Measurements from ENCODE around the gene DOCK8. TPM values are rescaled to one million over a fixed set of nuclear protein-coding genes. Genes with fewer than 3 reads are reported as not detected.

The DOCK8 gene
- total RNA-seq, 1 experiment from 2014 or later = 1.4 TPM

GRCh38 chr9:303502-303901 lies 88.8 kb downstream of the DOCK8 start:
- Histone ChIP-seq H3T11ph (ENCODE audit: low read length) (no peak overlapping the region), H4K20me1 (ENCODE audit: control insufficient read depth, insufficient read depth, insufficient read length) (no peaks in the 10 kb centered on the region), H3K27ac (ENCODE audit: insufficient read length, low read depth, low read length) (no peak overlapping the region), H3K14ac (ENCODE audit: insufficient read depth, low read length) (no peak overlapping the region), H3K56ac (ENCODE audit: insufficient read length, low read depth, low read length) (no peak overlapping the region), H2BK15ac (ENCODE audit: low read depth, low read length) (no peak overlapping the region), H4K91ac (ENCODE audit: insufficient read length, low read depth, low read length) (no peak overlapping the region), H3K4me2 (ENCODE audit: insufficient read depth, insufficient read length, low read length) (no peak overlapping the region), H2BK120ac (ENCODE audit: low read depth, low read length, poor library complexity, severe bottlenecking) (no peak overlapping the region), H3K79me1 (ENCODE audit: insufficient read depth, low read depth, low read length, poor library complexity, severe bottlenecking) (no peaks in the 10 kb centered on the region), H3K18ac (ENCODE audit: insufficient read length, low read depth, low read length) (no peak overlapping the region), H4K8ac (replicated peaks; ENCODE audit: insufficient read length, low read depth, low read length) (no peak overlapping the region), H3K9me3 (ENCODE audit: control insufficient read depth, low read depth, low read length) (no peaks in the 10 kb centered on the region), H3K23ac (ENCODE audit: insufficient read length, low read depth, low read length) (no peak overlapping the region), H2AK5ac (ENCODE audit: insufficient read length, low read length) (no peak overlapping the region), H3K4ac (ENCODE audit: low read depth, low read length) (no peak overlapping the region), H3K9ac (ENCODE audit: extremely low read depth, insufficient read length, low read length) (no peak overlapping the region), H3K27me3 (ENCODE audit: insufficient read depth, low read length) (no peaks in the 10 kb centered on the region), H3K79me2 (ENCODE audit: insufficient read depth, low read length) (no peaks in the 10 kb centered on the region), H3K23me2 (ENCODE audit: insufficient read length, low read depth, low read length, poor library complexity, severe bottlenecking) (no peaks in the 10 kb centered on the region), H3K4me1 (ENCODE audit: insufficient read depth, low read length) (no peaks in the 10 kb centered on the region), H2AFZ (ENCODE audit: low read length) (no peak overlapping the region), H2BK20ac (ENCODE audit: low read depth, low read length, poor library complexity, severe bottlenecking) (no peak overlapping the region), H2BK12ac (ENCODE audit: insufficient read length, low read depth, low read length) (no peak overlapping the region), H2BK5ac (ENCODE audit: insufficient read length, low read length) (no peak overlapping the region), H4K5ac (ENCODE audit: insufficient read length, low read depth, low read length) (no peak overlapping the region)
- H3K27me3 Mint-ChIP-seq (ENCODE audit: low read depth) = no peaks in the 10 kb centered on the region
- TF ChIP-seq, protein P1, sequence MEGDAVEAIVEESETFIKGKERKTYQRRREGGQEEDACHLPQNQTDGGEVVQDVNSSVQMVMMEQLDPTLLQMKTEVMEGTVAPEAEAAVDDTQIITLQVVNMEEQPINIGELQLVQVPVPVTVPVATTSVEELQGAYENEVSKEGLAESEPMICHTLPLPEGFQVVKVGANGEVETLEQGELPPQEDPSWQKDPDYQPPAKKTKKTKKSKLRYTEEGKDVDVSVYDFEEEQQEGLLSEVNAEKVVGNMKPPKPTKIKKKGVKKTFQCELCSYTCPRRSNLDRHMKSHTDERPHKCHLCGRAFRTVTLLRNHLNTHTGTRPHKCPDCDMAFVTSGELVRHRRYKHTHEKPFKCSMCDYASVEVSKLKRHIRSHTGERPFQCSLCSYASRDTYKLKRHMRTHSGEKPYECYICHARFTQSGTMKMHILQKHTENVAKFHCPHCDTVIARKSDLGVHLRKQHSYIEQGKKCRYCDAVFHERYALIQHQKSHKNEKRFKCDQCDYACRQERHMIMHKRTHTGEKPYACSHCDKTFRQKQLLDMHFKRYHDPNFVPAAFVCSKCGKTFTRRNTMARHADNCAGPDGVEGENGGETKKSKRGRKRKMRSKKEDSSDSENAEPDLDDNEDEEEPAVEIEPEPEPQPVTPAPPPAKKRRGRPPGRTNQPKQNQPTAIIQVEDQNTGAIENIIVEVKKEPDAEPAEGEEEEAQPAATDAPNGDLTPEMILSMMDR (conservative IDR thresholded peaks at IDR 0.05) = no peak
- H3K27ac Mint-ChIP-seq = no peak overlapping the region
- WGBS (ENCODE audit: extremely low coverage, insufficient read length, low lambda C conversion rate) = no CpG with 5 or more reads among the region's 5 CpGs
- H3K36me3 Mint-ChIP-seq (ENCODE audit: insufficient read depth in 1 of 3, low read depth in 3 of 3) = no peaks in the 10 kb centered on the region; a peak in 1 of 7 replicates
- H3K9me3 Mint-ChIP-seq = peaks cover 0 to 3% of the 10 kb centered on the region in 2 experiments; a peak in 2 of 5 replicates
- no peak overlapping the region for H3K4me3 Mint-ChIP-seq
- peaks cover 3 to 9% of the 10 kb centered on the region in 2 experiments for H3K4me1 Mint-ChIP-seq
- DNase-seq = no peak
